Liver (tissue), 9 donors: ENCODE measurements around the gene RAI14. TPM values are rescaled to one million over a fixed set of nuclear protein-coding genes. Genes with fewer than 3 reads are reported as not detected.

ENCODE experiments used
- DNase-seq: peaks from one replicate; pipeline ENCODE4 v3.0.0-alpha.2; 2017; ENCODE audit warnings: low spot score
- H3K27ac ChIP-seq, 2 donors: one replicate each; pipeline ENCODE4 v1.7.0; 2013; ENCODE audit warnings: inconsistent platforms in 2 of 2, low read length in 2 of 2, control low read depth in 1 of 2, low read depth in 1 of 2, mild to moderate bottlenecking in 1 of 2
- H3K27me3 ChIP-seq, 4 donors: one replicate each; pipeline versions ENCODE4 v1.6.1 to v1.7.0; 2013; ENCODE audit warnings: low read length in 3 of 4, inconsistent platforms in 1 of 4, mild to moderate bottlenecking in 1 of 4, moderate library complexity in 1 of 4; ENCODE audit not compliant: control insufficient read depth in 4 of 4, insufficient read depth in 4 of 4
- H3K36me3 ChIP-seq, 4 donors: one replicate each; pipeline versions ENCODE4 v1.6.1 to v1.7.0; 2013; ENCODE audit warnings: low read length in 3 of 4, mild to moderate bottlenecking in 3 of 4, low read depth in 1 of 4, moderate library complexity in 1 of 4; ENCODE audit not compliant: control insufficient read depth in 4 of 4, insufficient read depth in 3 of 4
- H3K4me1 ChIP-seq, 4 donors: one replicate each; pipeline versions ENCODE4 v1.6.1 to v1.7.0; 2013; ENCODE audit warnings: low read length in 3 of 4, mild to moderate bottlenecking in 3 of 4, moderate library complexity in 1 of 4; ENCODE audit not compliant: control insufficient read depth in 4 of 4, insufficient read depth in 4 of 4
- H3K4me3 ChIP-seq, 3 donors: one replicate each; pipeline versions ENCODE4 v1.6.1 to v1.7.0; 2013; ENCODE audit warnings: low read length in 3 of 3, control low read depth in 1 of 3, low read depth in 1 of 3, mild to moderate bottlenecking in 1 of 3
- H3K9ac ChIP-seq, 2 donors: one replicate each; pipeline ENCODE4 v1.7.0; 2013; ENCODE audit warnings: low read length in 2 of 2, mild to moderate bottlenecking in 2 of 2, moderate library complexity in 2 of 2, control low read depth in 1 of 2, low read depth in 1 of 2
- H3K9me3 ChIP-seq, 4 donors: one replicate each; pipeline versions ENCODE4 v1.6.1 to v1.7.0; 2013; ENCODE audit warnings: low read length in 3 of 4; ENCODE audit not compliant: control insufficient read depth in 4 of 4
- EGR1 ChIP-seq, 2 donors: IDR thresholded peaks; 2 replicates each; pipeline ENCODE4 v1.6.1; 2016 to 2018; ENCODE audit warnings: antibody characterized with exemption in 2 of 2, low read depth in 2 of 2
- FOXA1 ChIP-seq: IDR thresholded peaks from 2 replicates; pipeline ENCODE4 v1.6.1; 2016; ENCODE audit warnings: antibody characterized with exemption
- FOXA2 ChIP-seq: IDR thresholded peaks from 2 replicates; pipeline ENCODE4 v1.6.1; 2016; ENCODE audit warnings: antibody characterized with exemption
- GABPA ChIP-seq, 2 donors: IDR thresholded peaks in 1 of 2; conservative IDR thresholded peaks in 1 of 2; 2 replicates each; pipeline ENCODE4 v1.6.1; 2016; ENCODE audit warnings: antibody characterized with exemption in 2 of 2, mild to moderate bottlenecking in 1 of 2, moderate library complexity in 1 of 2
- HNF4A ChIP-seq, 2 donors: conservative IDR thresholded peaks; 2 replicates each; pipeline ENCODE4 v1.6.1; 2016; ENCODE audit warnings: antibody characterized with exemption in 2 of 2, mild to moderate bottlenecking in 2 of 2
- HNF4G ChIP-seq: IDR thresholded peaks from 2 replicates; pipeline ENCODE4 v1.6.1; 2016; ENCODE audit warnings: antibody characterized with exemption
- JUND ChIP-seq, 2 donors: IDR thresholded peaks; 2 replicates each; pipeline ENCODE4 v1.6.1; 2016; ENCODE audit warnings: antibody characterized with exemption in 2 of 2
- NR2F2 ChIP-seq: IDR thresholded peaks from 2 replicates; pipeline ENCODE4 v1.6.1; 2016; ENCODE audit warnings: antibody characterized with exemption
- RAD21 ChIP-seq, 2 donors: IDR thresholded peaks; 2 replicates each; pipeline ENCODE4 v1.6.1; 2016; ENCODE audit warnings: antibody characterized with exemption in 2 of 2, mild to moderate bottlenecking in 2 of 2
- RXRA ChIP-seq, 2 donors: IDR thresholded peaks; 2 replicates each; pipeline ENCODE4 v1.6.1; 2017 to 2018; ENCODE audit warnings: antibody characterized with exemption in 2 of 2, mild to moderate bottlenecking in 1 of 2
- SP1 ChIP-seq: IDR thresholded peaks from 2 replicates; pipeline ENCODE4 v1.6.1; 2018; ENCODE audit warnings: antibody characterized with exemption, mild to moderate bottlenecking
- TAF1 ChIP-seq: conservative IDR thresholded peaks from 2 replicates; pipeline ENCODE4 v1.6.1; 2016; ENCODE audit warnings: antibody characterized with exemption, mild to moderate bottlenecking
- YY1 ChIP-seq: IDR thresholded peaks from 2 replicates; pipeline ENCODE4 v1.6.1; 2016; ENCODE audit warnings: antibody characterized with exemption, mild to moderate bottlenecking
- WGBS: extraction: QIAGEN DNeasy Blood & Tissue Kit; methylation state at CpG from one replicate; pipeline ENCODE4 v1.1.7; 2013; 5-methylcytosine and 5-hydroxymethylcytosine counted together
- polyA plus RNA-seq, 2 donors: library from polyadenylated mRNA; stranded (reverse) in 1 of 2; unstranded in 1 of 2; fragments of 200-250 nt in 1 of 2; fragments of >200 nt in 1 of 2; fragmentation: Nextera tagmentation in 1 of 2; extraction: Ambion mirVana in 1 of 2; gene quantifications; one replicate each; pipeline versions ENCODE4 v1.2.1 to v1.2.3, GENCODE V29; 2013 to 2015
- total RNA-seq, 2 donors: library from RNA; depleted of rRNA; stranded (reverse); fragments of >200 nt; gene quantifications; one replicate each; pipeline ENCODE4 v1.2.3, GENCODE V29; 2014
- TF ChIP-seq, protein P1 (sequence below): IDR thresholded peaks from 2 replicates; pipeline ENCODE4 v1.6.1; 2016; ENCODE audit warnings: antibody characterized with exemption
- TF ChIP-seq, protein P2 (sequence below): IDR thresholded peaks from 2 replicates; pipeline ENCODE4 v1.6.1; 2016; ENCODE audit warnings: antibody characterized with exemption
- TF ChIP-seq, protein P3 (sequence below): fragments of 150-350 bp; IDR thresholded peaks from 2 replicates; pipeline ENCODE4 v1.5.1; 2017; ENCODE audit warnings: improper control_type of control experiment, low read depth, low read length; ENCODE audit not compliant: missing input control
- TF ChIP-seq, protein P4 (sequence below): IDR thresholded peaks from 2 replicates; pipeline ENCODE4 v1.6.1; 2016; ENCODE audit warnings: antibody characterized with exemption
- TF ChIP-seq, protein P5 (sequence below): IDR thresholded peaks from 2 replicates; pipeline ENCODE4 v1.6.1; 2016; ENCODE audit warnings: antibody characterized with exemption, mild to moderate bottlenecking
- donor health status: healthy.
- donor health status: healthy.
- donor health status: healthy.
- donor health status: healthy.
- donor health status: healthy.

The RAI14 gene
- total and polyA plus RNA-seq, 4 donors = 7.8 to 21.4 (median 11.4) TPM

DNA sequence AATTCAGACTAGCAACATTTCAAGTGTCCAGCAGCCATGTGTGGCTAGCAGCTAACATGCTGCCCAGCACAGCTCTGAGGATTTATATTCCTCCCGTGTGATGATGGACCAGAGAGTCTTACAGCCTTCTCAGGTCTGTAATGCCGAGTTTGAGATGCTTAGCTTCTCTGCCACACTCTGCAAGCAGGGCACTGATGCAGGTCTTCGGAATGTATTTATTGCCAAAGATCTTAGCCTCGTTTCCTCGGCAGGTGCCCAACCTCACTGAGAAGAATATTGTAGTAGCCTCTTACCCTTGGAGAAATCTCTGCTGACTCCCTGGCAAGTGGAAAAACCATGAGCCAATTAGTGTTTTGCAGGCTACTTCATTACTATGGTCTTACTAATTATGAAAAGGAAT, 3.7 kb upstream of the RAI14 start:
- no peaks in the 10 kb centered on the region for H3K9me3 ChIP-seq
- H3K27me3 ChIP-seq = no peaks in the 10 kb centered on the region
- TF ChIP-seq, protein P1, sequence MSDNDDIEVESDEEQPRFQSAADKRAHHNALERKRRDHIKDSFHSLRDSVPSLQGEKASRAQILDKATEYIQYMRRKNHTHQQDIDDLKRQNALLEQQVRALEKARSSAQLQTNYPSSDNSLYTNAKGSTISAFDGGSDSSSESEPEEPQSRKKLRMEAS = no peak
- TF ChIP-seq HNF4G = no peak
- TF ChIP-seq JUND (IDR thresholded peaks at IDR 0.05) = no peak
- no peak for TF ChIP-seq NR2F2
- TF ChIP-seq TAF1 = no peak
- no peak for TF ChIP-seq SP1
- TF ChIP-seq, protein P2, sequence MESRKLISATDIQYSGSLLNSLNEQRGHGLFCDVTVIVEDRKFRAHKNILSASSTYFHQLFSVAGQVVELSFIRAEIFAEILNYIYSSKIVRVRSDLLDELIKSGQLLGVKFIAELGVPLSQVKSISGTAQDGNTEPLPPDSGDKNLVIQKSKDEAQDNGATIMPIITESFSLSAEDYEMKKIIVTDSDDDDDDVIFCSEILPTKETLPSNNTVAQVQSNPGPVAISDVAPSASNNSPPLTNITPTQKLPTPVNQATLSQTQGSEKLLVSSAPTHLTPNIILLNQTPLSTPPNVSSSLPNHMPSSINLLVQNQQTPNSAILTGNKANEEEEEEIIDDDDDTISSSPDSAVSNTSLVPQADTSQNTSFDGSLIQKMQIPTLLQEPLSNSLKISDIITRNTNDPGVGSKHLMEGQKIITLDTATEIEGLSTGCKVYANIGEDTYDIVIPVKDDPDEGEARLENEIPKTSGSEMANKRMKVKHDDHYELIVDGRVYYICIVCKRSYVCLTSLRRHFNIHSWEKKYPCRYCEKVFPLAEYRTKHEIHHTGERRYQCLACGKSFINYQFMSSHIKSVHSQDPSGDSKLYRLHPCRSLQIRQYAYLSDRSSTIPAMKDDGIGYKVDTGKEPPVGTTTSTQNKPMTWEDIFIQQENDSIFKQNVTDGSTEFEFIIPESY = no peak
- no peak for TF ChIP-seq EGR1 (IDR thresholded peaks at IDR 0.05; ENCODE audit: low read depth in 2 of 2)
- no peak for TF ChIP-seq RAD21 (IDR thresholded peaks at IDR 0.05)
- TF ChIP-seq GABPA (IDR thresholded peaks at IDR 0.05 in 1 of 2, conservative IDR thresholded peaks at IDR 0.05 in 1 of 2) = no peak
- no peak for TF ChIP-seq YY1
- no peak for TF ChIP-seq RXRA (IDR thresholded peaks at IDR 0.05)
- no peak for TF ChIP-seq HNF4A (conservative IDR thresholded peaks at IDR 0.05)
- TF ChIP-seq, protein P3, sequence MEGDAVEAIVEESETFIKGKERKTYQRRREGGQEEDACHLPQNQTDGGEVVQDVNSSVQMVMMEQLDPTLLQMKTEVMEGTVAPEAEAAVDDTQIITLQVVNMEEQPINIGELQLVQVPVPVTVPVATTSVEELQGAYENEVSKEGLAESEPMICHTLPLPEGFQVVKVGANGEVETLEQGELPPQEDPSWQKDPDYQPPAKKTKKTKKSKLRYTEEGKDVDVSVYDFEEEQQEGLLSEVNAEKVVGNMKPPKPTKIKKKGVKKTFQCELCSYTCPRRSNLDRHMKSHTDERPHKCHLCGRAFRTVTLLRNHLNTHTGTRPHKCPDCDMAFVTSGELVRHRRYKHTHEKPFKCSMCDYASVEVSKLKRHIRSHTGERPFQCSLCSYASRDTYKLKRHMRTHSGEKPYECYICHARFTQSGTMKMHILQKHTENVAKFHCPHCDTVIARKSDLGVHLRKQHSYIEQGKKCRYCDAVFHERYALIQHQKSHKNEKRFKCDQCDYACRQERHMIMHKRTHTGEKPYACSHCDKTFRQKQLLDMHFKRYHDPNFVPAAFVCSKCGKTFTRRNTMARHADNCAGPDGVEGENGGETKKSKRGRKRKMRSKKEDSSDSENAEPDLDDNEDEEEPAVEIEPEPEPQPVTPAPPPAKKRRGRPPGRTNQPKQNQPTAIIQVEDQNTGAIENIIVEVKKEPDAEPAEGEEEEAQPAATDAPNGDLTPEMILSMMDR = no peak
- TF ChIP-seq, protein P4, sequence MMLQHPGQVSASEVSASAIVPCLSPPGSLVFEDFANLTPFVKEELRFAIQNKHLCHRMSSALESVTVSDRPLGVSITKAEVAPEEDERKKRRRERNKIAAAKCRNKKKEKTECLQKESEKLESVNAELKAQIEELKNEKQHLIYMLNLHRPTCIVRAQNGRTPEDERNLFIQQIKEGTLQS = no peak
- TF ChIP-seq, protein P5, sequence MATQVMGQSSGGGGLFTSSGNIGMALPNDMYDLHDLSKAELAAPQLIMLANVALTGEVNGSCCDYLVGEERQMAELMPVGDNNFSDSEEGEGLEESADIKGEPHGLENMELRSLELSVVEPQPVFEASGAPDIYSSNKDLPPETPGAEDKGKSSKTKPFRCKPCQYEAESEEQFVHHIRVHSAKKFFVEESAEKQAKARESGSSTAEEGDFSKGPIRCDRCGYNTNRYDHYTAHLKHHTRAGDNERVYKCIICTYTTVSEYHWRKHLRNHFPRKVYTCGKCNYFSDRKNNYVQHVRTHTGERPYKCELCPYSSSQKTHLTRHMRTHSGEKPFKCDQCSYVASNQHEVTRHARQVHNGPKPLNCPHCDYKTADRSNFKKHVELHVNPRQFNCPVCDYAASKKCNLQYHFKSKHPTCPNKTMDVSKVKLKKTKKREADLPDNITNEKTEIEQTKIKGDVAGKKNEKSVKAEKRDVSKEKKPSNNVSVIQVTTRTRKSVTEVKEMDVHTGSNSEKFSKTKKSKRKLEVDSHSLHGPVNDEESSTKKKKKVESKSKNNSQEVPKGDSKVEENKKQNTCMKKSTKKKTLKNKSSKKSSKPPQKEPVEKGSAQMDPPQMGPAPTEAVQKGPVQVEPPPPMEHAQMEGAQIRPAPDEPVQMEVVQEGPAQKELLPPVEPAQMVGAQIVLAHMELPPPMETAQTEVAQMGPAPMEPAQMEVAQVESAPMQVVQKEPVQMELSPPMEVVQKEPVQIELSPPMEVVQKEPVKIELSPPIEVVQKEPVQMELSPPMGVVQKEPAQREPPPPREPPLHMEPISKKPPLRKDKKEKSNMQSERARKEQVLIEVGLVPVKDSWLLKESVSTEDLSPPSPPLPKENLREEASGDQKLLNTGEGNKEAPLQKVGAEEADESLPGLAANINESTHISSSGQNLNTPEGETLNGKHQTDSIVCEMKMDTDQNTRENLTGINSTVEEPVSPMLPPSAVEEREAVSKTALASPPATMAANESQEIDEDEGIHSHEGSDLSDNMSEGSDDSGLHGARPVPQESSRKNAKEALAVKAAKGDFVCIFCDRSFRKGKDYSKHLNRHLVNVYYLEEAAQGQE = no peak
- no peak for TF ChIP-seq FOXA1
- no peak for TF ChIP-seq FOXA2
- H3K4me3 ChIP-seq = no peak overlapping the region
- no peak for DNase-seq
- WGBS = 80% methylated on average over 5 of the region's 5 CpGs
- H3K27ac ChIP-seq = no peak overlapping the region
- no peaks in the 10 kb centered on the region for H3K36me3 ChIP-seq
- peaks cover 3 to 14% (median 6%) of the 10 kb centered on the region in 4 donors for H3K4me1 ChIP-seq
- no peak overlapping the region for H3K9ac ChIP-seq
